Neuron (in vitro differentiated cells): Measurements from ENCODE around the gene DENND1B.

Experiments
- H2AFZ ChIP-seq: one replicate; pipeline ENCODE4 v1.6.1; 2013; ENCODE audit warnings: low read depth, mild to moderate bottlenecking, inconsistent platforms, low read length, moderate library complexity
- H3K27me3 ChIP-seq: one replicate; pipeline ENCODE4 v1.6.1; 2013; ENCODE audit warnings: low read length; ENCODE audit not compliant: insufficient read depth
- H3K36me3 ChIP-seq: one replicate; pipeline ENCODE4 v1.6.1; 2013; ENCODE audit warnings: low read length; ENCODE audit not compliant: insufficient read depth
- H3K4me1 ChIP-seq: one replicate; pipeline ENCODE4 v1.6.1; 2013; ENCODE audit warnings: low read length; ENCODE audit not compliant: insufficient read depth
- H3K4me3 ChIP-seq: 2 replicates; pipeline ENCODE4 v1.5.1; 2013; ENCODE audit warnings: mild to moderate bottlenecking, low read length, moderate library complexity
- H3K9me3 ChIP-seq: one replicate; pipeline ENCODE4 v1.6.1; 2013; ENCODE audit warnings: low read length

Gene DENND1B

GRCh38 chr1:197799271-197799670 is 24.0 kb upstream of the DENND1B start:
- Histone ChIP-seq H3K36me3 (no peaks in the 10 kb centered on the region), H3K9me3 (peaks cover 3% of the 10 kb centered on the region), H2AFZ (no peak overlapping the region), H3K4me1 (no peaks in the 10 kb centered on the region), H3K27me3 (no peaks in the 10 kb centered on the region), H3K4me3 (no peak overlapping the region)

DNA sequence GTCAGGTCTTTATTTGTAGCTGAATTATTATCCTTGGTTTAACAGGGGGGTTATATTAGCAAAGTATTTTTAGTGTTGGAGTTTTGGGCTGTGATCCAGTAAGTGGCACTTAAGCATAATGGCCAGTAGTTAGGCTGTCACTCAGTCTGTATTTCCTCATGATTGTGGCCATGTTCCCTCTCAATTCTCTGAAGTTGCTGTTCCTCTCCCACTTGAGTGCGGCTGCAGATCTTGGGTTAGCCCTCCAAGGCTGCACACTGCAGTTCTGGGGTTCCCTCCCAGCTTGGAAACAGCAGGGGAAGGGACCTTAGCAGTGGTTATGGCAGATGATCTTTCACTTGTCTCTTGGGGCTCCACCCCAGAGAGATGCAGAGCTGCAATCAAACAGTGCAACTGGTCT is 23.2 kb upstream of the DENND1B start:
- Histone ChIP-seq H2AFZ (no peak overlapping the region), H3K9me3 (peaks cover 3% of the 10 kb centered on the region), H3K27me3 (no peaks in the 10 kb centered on the region), H3K4me1 (no peaks in the 10 kb centered on the region), H3K4me3 (no peak overlapping the region), H3K36me3 (no peaks in the 10 kb centered on the region)

GRCh38 chr1:197797010-197797409 is 21.7 kb upstream of the DENND1B start:
- H3K36me3 ChIP-seq, result no peaks in the 10 kb centered on the region
- no peaks in the 10 kb centered on the region for H3K27me3 ChIP-seq
- H3K4me3 ChIP-seq, result no peak overlapping the region
- peaks cover 3% of the 10 kb centered on the region for H3K9me3 ChIP-seq
- H3K4me1 ChIP-seq, result no peaks in the 10 kb centered on the region
- H2AFZ ChIP-seq, result no peak overlapping the region

GRCh38 chr1:197788741-197789739 is 13.8 kb upstream of the DENND1B start:
- Histone ChIP-seq H3K36me3 (no peaks in the 10 kb centered on the region), H3K9me3 (no peaks in the 10 kb centered on the region), H3K4me1 (no peaks in the 10 kb centered on the region), H2AFZ (no peak overlapping the region), H3K4me3 (no peak overlapping the region), H3K27me3 (no peaks in the 10 kb centered on the region)

- no peak overlapping the region for H2AFZ ChIP-seq
- H3K4me3 ChIP-seq, result no peak overlapping the region
- no peaks in the 10 kb centered on the region for H3K9me3 ChIP-seq
- no peaks in the 10 kb centered on the region for H3K27me3 ChIP-seq
- H3K36me3 ChIP-seq, result no peaks in the 10 kb centered on the region
- H3K4me1 ChIP-seq, result no peaks in the 10 kb centered on the region
Measured at GRCh38 chr1:197787623-197788536, 12.6 kb upstream of the DENND1B start.

GRCh38 chr1:197787056-197787455 is 11.8 kb upstream of the DENND1B start:
- H2AFZ ChIP-seq, result no peak overlapping the region
- no peaks in the 10 kb centered on the region for H3K4me1 ChIP-seq
- H3K27me3 ChIP-seq, result no peaks in the 10 kb centered on the region
- no peaks in the 10 kb centered on the region for H3K9me3 ChIP-seq
- H3K36me3 ChIP-seq, result no peaks in the 10 kb centered on the region
- no peak overlapping the region for H3K4me3 ChIP-seq

DNA sequence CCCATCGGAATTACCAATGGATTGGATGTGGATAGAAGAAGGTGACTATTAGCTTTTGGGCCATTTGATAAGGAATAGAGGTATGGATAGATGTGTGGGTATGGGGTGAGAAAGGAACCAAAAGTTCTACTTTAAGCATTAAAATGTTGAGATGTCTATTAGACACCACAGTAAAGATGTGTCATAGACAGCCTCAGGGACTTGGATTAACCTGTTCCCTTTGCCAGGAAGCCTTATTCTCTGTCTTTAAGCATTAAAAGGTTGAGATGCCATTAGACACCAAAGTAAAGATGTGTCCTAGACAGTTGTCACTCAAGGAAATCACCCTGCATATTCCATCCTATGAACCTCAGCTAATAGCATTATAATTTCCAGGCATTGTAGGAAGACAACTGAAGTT is 11.0 kb upstream of the DENND1B start:
- Histone ChIP-seq H3K4me3 (no peak overlapping the region), H3K36me3 (no peaks in the 10 kb centered on the region), H3K9me3 (no peaks in the 10 kb centered on the region), H2AFZ (no peak overlapping the region), H3K4me1 (no peaks in the 10 kb centered on the region), H3K27me3 (no peaks in the 10 kb centered on the region)

DNA sequence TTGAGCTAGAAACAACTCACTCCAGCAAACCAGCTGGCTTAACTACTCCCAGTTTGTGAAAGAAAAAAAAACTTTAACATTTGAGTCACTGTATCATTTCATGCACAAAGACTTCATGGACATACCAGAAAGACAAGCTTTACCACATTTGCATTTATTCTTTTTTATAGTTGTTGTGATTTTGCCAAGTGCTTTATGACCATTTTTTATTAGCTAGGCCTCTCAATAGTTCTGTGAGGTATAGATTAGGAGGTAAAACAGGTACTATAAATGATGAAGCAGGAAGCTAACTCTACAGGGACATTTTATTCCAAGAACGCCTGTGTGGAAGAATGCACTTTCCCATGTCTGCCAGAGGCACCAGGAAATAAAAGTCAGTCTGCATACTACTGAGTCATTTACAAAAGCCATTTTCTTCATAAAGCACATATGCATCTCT is 8.2 kb upstream of the DENND1B start:
- H3K27me3 ChIP-seq, result no peaks in the 10 kb centered on the region
- no peaks in the 10 kb centered on the region for H3K36me3 ChIP-seq

GRCh38 chr1:197782722-197783360 is 7.6 kb upstream of the DENND1B start:
- Histone ChIP-seq H3K36me3 (no peaks in the 10 kb centered on the region), H2AFZ (no peak overlapping the region), H3K4me1 (no peaks in the 10 kb centered on the region), H3K27me3 (no peaks in the 10 kb centered on the region), H3K4me3 (no peak overlapping the region), H3K9me3 (no peaks in the 10 kb centered on the region)

More for the DNA sequence above, 8.2 kb upstream of the DENND1B start:
- Histone ChIP-seq H3K4me3 (no peak overlapping the region), H2AFZ (no peak overlapping the region), H3K9me3 (no peaks in the 10 kb centered on the region), H3K4me1 (no peaks in the 10 kb centered on the region)

- Histone ChIP-seq H3K4me1 (no peaks in the 10 kb centered on the region), H3K36me3 (no peaks in the 10 kb centered on the region), H3K27me3 (no peaks in the 10 kb centered on the region), H3K4me3 (no peak overlapping the region), H2AFZ (no peak overlapping the region), H3K9me3 (no peaks in the 10 kb centered on the region)
Measured at GRCh38 chr1:197781968-197782721, 6.9 kb upstream of the DENND1B start.

DNA sequence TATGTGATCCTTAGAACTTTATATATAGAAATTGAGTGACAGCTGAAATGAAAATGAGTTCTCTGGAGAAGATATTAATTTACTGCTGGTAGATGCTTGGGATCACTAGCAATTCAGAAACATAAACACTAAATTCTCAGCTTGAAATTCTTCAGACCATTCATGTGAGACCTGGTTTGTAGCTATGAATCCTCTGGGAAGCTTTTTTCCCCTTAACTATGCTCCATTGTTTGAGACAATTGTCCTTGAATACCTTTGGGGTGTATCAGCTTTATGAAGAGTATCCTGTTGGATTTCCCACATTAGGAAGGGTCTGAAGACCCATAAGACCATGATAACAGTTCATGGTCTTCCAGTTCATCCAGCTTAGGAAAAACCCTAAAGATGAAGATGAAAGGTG is 4.6 kb upstream of the DENND1B start:
- Histone ChIP-seq H3K4me1 (peaks cover 4% of the 10 kb centered on the region), H2AFZ (no peak overlapping the region), H3K4me3 (no peak overlapping the region), H3K27me3 (peaks cover 13% of the 10 kb centered on the region), H3K36me3 (no peaks in the 10 kb centered on the region), H3K9me3 (no peaks in the 10 kb centered on the region)

DNA sequence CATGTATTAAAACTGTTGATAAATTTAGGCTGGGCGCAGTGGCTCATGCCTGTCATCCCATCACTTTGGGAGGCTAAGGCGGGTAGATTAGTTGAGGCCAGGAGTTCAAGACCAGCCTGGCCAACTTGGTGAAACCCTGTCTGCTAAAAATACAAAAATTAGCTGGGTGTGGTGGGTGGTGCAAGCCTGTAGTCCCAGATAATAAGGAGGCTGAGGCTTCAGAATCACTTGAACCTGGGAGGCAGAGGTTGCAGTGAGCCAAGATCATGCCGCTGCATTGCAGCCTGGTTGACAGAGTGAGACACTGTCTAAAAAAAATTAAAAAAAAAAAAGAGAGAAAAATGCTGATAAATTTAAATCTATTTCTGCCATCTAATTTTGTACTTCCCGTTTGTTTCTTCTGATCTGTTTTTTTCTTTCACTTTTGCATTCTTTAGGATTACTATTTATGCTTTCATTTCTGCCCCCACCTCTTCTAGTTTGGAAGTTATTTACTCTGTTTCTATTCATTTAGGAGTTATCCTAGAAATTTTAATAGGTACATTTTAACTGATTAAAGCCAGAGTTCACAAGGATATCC is 3.2 kb upstream of the DENND1B start:
- Histone ChIP-seq H3K4me1 (peaks cover 8% of the 10 kb centered on the region), H3K36me3 (no peaks in the 10 kb centered on the region)

More for the DNA sequence above, 3.2 kb upstream of the DENND1B start:
- Histone ChIP-seq H3K27me3 (peaks cover 13% of the 10 kb centered on the region), H3K4me3 (no peak overlapping the region), H3K9me3 (no peaks in the 10 kb centered on the region), H2AFZ (no peak overlapping the region)
